Mucosa of descending colon (tissue), 3 donors: ENCODE results near the gene COL24A1. TPM values are rescaled to one million over a fixed set of nuclear protein-coding genes. Genes with fewer than 3 reads are reported as not detected.

ENCODE experiments used
- ATAC-seq: fragments of 200-7000 bp; cut with Tn5 transposase; one replicate; pipeline ENCODE4 v1.9.1; 2020; ENCODE audit warnings: mild to moderate bottlenecking, moderate library complexity
- DNase-seq, 3 donors: peaks; one replicate each; pipeline ENCODE4 v3.0.0-alpha.2; 2020
- H3K36me3 ChIP-seq: fragments of 200-600 bp; one replicate; pipeline ENCODE4 v1.8.0; 2021; ENCODE audit warnings: low read depth, mild to moderate bottlenecking
- H3K4me1 ChIP-seq: fragments of 200-600 bp; one replicate; pipeline ENCODE4 v1.8.0; 2021; ENCODE audit warnings: low read depth, mild to moderate bottlenecking
- H3K4me3 ChIP-seq: fragments of 200-600 bp; one replicate; pipeline ENCODE4 v1.8.0; 2021; ENCODE audit warnings: mild to moderate bottlenecking
- H3K9me3 ChIP-seq: fragments of 200-600 bp; one replicate; pipeline ENCODE4 v1.8.0; 2021; ENCODE audit warnings: mild to moderate bottlenecking
- CTCF ChIP-seq: fragments of 200-600 bp; IDR thresholded peaks from one replicate; pipeline ENCODE4 v1.8.0; 2022; ENCODE audit warnings: antibody characterized with exemption, mild to moderate bottlenecking
- intact Hi-C, 2 donors: fragments of 100-400 bp; cut with DNase I in 1 of 2; cut with micrococcal nuclease in 1 of 2; formaldehyde crosslinking; loops; one replicate each; pipeline versions ENCODE4 v1.11.0 to v1.11.1; 2022; cut with DNase I, micrococcal nuclease
- total RNA-seq, 3 donors: library from RNA; stranded (reverse); fragmentation: NEBNext Ultra II Directional in 2 of 3; extraction: Animal tissue kit (Norgen Biotek cat#: 25700) in 2 of 3; gene quantifications; one replicate each; pipeline versions ENCODE4 v1.2.1 to v1.2.4, GENCODE V29; 2021 to 2023
- donor health status: DM: no; HTN: no; CAD: no; lungs with moderate emphysema.
- donor health status: DM: no; HTN: no; CAD: no.
- donor health status: DM: no; HTN: yes; CAD: no.

COL24A1 gene
- total RNA-seq, 3 donors from 2014 or later = 0.41 to 6.2 (median 1.1) TPM

- intact Hi-C loops = no loop called here
- TF ChIP-seq CTCF = no peak
- Histone ChIP-seq H3K4me3 (no peak overlapping the region), H3K9me3 (no peaks in the 10 kb centered on the region), H3K4me1 (no peaks in the 10 kb centered on the region), H3K36me3 (no peaks in the 10 kb centered on the region)
- no peak for DNase-seq
- ATAC-seq = no peak
Observed at GRCh38 chr1:86062453-86062852, 94.1 kb downstream of the COL24A1 start.

- DNase-seq = no peak
- intact Hi-C loops = no loop called here
- no peak for ATAC-seq
Observed at GRCh38 chr1:86061551-86061990, 95.0 kb downstream of the COL24A1 start.

GRCh38 chr1:86054396-86054795, 102.2 kb downstream of the COL24A1 start:
- Histone ChIP-seq H3K4me1 (no peaks in the 10 kb centered on the region), H3K9me3 (no peaks in the 10 kb centered on the region), H3K36me3 (no peaks in the 10 kb centered on the region), H3K4me3 (no peak overlapping the region)
- ATAC-seq (no peak), DNase-seq (no peak)
- intact Hi-C loops = no loop called here
- TF ChIP-seq CTCF = no peak

More at GRCh38 chr1:86061551-86061990, 95.0 kb downstream of the COL24A1 start:
- Histone ChIP-seq H3K36me3 (no peaks in the 10 kb centered on the region), H3K4me1 (no peaks in the 10 kb centered on the region), H3K9me3 (no peaks in the 10 kb centered on the region), H3K4me3 (no peak overlapping the region)
- TF ChIP-seq CTCF = no peak

GRCh38 chr1:86052948-86053698, 103.4 kb downstream of the COL24A1 start:
- Histone ChIP-seq H3K36me3 (no peaks in the 10 kb centered on the region), H3K4me3 (no peak overlapping the region), H3K9me3 (no peaks in the 10 kb centered on the region), H3K4me1 (no peaks in the 10 kb centered on the region)
- intact Hi-C loops = no loop called here
- ATAC-seq = no peak
- TF ChIP-seq CTCF = no peak
- DNase-seq = no peak

- no peak overlapping the region for H3K4me3 ChIP-seq
- no peaks in the 10 kb centered on the region for H3K9me3 ChIP-seq
- no peak for ATAC-seq
- TF ChIP-seq CTCF = no peak
- H3K36me3 ChIP-seq = no peaks in the 10 kb centered on the region
- H3K4me1 ChIP-seq = no peaks in the 10 kb centered on the region
- intact Hi-C loops = no loop called here
- no peak for DNase-seq
Observed at GRCh38 chr1:86035101-86035500, 121.5 kb downstream of the COL24A1 start.
